NCI-H2171 (cell line): ENCODE results near the gene OR2C1.
A peak's percentile ranks its signal among the peaks of the same experiment; 100 is the strongest.

Source experiments
- DNase-seq: peaks from one replicate; lab custom pipeline; 2025; lab: John Stamatoyannopoulos, UW

OR2C1 gene

DNA sequence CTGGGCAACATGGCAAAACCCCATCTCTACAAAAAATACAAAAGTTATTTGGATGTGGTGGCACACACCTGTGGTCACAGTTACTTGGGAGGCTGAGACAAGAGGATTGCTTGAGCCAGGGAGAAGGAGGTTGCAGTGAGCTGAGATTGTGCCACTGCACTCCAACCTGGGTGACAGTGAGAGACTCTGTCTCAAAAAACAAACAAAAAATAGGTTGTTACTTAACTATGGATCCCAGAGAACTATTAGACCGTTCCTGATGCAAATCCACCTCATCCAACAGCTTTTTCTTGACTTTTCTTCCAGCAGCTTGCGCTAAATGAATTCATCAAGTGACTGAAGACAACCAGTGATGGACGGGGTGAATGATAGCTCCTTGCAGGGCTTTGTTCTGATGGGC, at the start of gene OR2C1:
Gene OR2C1, plus strand, starts transcription at position 301 of the 400 bp plus-strand sequence. Its CDS starts 52 bp downstream, at position 353.
- DNase-seq = no peak

DNA sequence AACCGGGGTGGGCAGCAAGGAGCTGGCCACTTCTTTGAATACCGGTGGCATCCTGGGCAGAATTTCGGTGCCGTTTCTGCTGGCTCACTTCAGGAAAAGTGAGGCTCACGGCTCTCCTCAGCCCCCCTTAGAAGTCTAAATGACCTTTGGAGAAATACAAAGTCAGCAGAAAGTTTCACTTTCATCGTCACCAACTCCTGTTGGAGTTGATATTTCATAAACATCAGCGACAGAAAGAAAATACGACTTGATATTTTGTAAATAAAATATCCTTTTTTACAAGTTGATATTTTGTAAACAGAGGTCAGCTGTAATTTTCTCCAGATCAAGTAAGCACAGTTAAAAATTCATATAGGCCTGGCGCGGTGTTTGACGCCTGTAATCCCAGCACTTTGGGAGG, 49.6 kb upstream of the OR2C1 start:
- DNase-seq = no peak

DNA sequence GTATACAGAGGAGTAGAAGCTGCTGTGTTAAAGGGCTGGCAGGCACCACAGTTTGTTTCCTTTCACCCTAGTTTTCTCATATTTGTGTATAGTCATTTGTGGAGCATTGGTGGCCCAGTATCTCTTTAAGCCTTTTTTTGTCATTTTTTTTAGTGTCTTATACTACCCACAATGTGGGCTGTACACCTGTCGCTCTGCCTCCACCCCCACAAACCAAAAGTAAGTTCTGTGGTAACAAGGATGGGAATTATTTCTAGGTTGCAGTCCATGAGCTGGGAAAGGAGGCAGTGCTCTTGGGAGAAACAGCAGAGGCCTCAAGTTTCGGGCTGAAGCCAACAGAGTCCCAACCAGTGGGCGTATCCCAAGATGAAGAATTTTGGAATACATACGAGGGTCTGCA, 44.2 kb upstream of the OR2C1 start:
- no peak for DNase-seq

DNA sequence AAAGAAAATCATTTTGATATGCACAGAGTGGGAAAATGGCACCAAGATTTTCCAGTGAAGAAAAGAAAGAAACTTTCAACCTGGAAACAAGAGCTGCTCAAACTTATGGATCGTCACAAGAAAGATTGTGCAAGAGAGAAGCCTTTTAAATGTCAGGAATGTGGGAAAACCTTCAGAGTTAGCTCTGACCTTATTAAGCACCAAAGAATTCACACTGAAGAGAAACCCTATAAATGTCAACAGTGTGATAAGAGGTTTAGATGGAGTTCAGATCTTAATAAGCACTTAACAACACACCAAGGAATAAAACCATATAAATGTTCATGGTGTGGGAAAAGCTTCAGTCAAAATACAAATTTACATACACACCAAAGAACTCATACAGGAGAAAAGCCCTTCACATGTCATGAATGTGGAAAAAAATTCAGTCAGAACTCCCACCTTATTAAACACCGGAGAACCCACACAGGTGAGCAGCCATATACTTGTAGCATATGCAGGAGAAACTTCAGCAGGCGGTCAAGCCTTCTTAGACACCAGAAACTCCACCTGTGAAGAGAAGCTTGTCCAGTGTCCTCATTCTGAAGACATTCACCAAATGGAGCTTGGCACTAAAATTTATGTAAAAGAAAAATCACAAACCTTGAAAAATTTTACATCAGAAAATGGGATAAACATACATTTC, 38.2 kb upstream of the OR2C1 start:
- no peak for DNase-seq

DNA sequence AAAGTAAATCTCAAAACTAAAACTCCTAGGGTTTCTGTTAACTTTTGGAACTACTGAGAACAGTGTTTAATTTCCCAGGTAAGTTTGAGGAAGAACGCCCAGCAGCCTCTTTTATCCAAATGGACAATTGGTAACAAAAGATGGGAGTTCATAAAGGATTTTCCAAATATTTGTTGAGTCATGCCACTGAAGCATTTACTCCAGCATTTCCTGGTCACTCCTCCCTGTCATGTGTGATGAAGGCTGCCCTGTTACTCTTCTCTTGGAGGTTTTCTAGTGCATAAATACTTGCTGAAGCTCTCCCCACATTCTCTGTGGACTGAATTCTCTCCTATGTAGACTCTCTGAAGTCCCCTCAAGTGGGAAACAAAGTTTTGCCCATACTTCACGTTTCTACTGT, 33.9 kb upstream of the OR2C1 start:
- no peak for DNase-seq

DNA sequence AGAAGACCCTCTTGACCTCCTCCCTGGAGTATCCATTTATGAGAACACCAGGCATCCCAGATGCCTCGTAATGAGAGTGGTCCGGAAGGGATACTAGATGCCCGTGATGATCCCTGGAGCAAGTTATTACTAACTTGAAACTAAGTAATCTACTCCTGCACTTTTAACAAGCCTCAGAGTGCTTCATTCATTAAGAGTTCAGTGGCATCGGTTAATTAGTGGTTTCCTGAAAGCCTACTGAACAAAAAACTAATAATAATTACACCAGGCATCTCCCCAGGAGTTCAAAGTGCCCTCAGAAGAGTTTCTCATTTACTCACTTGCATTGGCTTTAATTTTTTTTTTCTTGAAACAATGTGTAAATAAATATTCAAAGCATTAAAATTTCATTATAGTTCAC, 28.2 kb upstream of the OR2C1 start:
- DNase-seq = no peak

DNA sequence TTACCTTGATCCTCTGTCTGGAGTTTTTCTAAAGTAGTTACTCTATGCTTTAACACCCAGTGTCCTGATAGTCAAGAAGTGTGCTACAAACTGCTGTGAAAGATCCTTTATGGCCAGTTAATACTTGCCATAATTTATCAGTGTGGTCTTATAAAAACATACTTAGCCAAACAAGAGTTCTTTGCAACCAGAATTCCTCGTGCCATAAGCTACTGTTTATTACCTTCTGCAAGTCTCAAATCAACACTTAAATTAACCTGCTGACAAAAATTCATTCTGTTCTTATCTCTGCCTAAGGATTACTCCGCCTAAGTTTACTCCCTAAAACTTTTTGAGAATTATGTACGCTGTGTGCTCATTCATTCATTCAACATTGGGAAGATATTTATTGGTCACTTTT, 27.6 kb upstream of the OR2C1 start:
- no peak for DNase-seq

DNA sequence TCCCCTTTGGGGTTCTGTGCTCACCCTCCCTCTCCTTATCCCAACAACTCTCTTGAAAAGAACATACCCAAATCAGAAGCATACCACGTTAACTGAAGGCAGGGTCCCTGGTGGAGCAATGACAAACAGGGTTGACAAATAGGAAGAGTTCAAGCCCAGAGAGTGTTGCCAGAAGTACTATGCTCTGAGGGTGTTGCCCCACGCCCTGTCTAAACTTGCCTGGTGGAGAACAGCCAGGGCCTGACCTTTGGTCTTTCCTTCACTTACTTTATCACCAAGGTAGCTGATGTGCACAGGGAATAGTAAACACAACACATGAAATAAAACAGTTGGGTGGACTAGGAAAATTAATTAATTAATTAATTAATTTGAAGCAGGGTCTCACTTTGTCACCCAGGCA, 27.0 kb upstream of the OR2C1 start:
- no peak for DNase-seq

DNA sequence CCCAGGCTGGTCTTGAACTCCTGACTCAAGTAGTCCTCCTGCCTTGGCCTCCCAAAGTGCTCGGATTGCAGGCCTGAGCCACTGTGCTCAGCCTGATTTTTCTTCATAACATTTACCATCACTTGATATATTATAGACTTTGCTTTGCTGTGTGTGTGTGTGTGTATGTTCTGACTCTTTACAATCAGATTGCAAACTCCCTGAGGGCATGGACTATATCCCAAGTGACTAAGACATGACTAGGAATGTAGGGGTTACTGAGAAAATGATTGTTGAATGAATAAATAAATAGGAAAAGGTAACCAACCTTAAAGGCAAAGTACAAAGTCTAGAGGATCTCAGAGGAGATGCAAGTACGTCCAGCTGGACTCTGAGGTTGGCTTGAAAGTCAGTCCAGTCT, 9.6 kb upstream of the OR2C1 start:
- DNase-seq = no peak

DNA sequence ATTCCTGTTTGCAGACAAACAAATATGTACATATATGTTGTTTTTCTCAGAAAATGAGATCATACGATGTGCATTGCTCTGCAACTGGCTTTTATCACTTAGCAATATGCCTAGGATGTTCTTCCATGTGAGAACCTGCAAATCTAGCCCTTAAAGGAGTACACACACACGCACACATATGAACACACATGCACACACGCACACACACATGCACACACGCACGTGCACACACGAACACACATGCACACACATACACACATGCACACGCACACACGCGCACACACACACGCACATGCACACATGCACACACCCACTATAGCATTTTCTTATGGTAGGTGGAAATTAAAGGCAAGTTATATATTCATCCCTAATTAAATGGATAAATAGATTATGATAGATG, 8.1 kb upstream of the OR2C1 start:
- DNase-seq = no peak

DNA sequence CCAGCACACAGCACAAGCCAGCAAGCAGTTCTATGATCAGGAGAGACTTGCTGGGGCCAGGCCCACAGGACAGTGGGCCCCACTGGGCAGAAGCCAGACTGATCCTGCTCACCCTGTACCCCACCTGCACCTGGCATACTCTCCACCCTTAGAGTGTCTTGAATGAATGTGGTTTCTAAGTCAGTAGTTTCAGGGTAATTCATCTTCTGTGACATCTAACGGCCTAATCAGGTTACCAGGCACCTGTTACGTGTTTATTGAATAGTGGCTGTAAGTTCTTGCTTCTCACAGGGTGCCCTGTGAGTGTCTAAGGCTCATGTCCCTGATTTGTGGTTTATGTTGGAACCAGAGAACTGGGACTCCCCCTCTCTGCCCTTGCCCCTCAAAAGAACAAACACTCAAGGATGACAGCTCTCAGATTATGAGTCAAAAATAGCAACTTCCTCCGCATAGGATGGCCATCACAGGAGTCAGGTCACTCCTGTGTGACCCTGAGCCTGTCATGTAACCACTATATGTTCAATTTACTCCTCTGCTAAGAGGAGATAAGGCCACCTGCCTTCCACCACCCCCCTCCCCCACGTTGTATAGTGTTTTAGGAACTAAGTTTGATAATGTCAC, 7.0 kb upstream of the OR2C1 start:
- DNase-seq = no peak

DNA sequence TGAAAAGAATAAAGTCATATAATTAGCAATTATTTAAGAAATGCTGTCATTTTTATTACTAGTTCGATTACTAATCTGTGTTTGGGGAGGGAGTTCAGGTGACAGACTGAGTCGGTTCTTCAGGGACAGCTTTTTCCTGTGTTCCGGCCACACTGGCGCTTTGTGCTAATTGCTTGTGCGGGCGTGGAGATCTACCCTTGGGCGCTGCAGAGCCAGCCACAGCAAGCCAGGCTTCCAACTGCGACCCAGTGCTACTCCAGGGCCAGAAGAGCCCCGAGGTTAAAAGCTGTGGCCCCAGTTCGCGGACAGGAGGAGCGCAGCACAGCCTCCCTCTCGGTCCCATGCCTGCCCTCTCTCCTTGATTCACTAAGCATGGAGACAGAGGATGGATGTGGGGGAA, 6.5 kb upstream of the OR2C1 start:
- DNase-seq = no peak

DNA sequence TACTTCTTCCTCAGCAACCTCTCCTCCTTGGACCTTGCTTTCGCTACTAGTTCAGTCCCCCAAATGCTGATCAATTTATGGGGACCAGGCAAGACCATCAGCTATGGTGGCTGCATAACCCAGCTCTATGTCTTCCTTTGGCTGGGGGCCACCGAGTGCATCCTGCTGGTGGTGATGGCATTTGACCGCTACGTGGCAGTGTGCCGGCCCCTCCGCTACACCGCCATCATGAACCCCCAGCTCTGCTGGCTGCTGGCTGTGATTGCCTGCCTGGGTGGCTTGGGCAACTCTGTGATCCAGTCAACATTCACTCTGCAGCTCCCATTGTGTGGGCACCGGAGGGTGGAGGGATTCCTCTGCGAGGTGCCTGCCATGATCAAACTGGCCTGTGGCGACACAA, 429 bp downstream of the OR2C1 start:
- DNase-seq = no peak

DNA sequence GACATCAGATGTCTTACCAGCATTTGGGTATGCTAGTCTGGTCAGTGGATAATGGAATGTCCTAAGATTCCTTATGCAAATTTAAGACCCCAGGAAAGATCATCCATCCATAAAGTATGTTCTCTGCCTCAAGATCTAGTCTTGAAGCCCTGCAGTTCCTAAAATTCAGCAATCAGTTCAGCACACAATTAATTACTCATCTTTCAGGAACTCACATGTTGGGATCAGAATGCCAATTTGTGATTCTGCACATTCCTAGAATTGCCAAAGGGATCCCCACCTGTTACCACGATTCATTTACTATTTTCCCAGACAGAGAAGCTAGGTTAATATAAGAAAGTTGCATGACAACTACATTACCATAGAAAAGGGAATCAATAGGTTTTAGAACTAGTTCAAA, 3.2 kb downstream of the OR2C1 start:
- DNase-seq = no peak

DNA sequence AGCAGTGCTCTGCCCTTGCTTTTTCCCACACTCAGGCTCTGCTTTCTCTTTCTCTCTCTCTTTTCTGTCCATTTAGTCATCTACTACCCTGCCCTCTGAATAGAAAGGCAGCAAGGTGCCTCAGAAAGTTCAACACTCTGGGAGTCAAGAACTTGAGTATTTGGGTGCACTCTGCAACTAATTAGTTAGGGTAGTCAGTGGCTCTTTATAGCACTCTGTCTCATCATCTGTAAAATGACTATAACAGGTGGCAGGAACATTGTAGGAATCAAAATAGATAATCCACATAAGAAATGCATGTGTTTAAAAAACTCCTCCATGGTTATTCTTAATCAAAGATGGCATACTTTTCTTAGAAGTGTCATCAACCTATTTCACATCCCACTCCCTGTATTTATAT, 7.2 kb downstream of the OR2C1 start:
- no peak for DNase-seq

DNA sequence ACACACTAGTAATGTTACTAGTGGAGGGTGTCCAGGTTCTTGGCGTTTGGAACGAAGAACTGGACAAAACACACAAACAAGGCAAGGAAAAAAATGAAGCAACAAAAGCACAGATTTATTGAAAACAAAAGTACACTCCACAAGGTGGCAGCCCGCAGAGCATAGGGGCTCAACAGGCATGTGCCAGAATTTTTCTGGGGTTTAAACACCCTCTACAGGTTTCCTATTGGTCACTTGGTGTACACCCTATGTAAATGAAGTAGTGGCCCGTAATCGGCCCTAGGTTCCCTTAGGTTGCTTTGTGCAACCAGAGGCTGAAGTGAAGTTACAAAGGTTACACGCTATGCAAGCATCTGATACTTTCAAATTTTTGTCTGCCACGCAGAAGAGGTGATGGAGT, 8.1 kb downstream of the OR2C1 start:
- DNase-seq = no peak

DNA sequence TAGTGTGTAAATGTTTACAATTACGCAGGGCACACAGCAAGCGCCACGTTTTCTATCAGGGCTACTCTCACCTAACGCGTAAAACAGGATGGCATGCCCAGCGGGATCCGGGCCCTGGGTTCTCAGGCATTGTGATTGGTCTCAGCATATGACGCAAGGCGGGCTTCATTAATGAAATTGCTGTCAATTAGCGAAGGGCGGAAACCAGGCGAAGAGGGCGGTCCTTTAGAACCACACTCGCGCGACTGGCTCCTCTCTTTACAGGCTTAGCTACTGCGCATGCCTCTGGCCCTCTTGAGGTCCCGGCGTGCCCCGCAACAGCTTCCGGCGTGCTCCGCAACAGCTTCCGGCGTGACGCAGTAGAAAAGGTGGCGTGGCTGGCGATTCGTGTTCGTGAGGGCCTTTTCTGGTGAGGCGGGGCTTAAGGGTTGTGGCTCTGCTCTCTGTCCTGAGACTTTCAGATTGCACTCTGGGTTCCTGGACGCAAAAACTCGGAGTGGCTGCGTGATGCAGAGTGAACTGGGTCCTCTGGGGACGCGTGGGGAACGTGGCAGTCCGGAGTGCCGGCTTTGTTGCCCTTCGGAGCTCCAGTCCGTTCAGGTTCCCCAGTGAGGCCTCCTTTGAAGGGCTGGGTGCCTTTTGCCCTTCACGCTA, 9.2 kb downstream of the OR2C1 start:
- peak; percentile 93 for DNase-seq

DNA sequence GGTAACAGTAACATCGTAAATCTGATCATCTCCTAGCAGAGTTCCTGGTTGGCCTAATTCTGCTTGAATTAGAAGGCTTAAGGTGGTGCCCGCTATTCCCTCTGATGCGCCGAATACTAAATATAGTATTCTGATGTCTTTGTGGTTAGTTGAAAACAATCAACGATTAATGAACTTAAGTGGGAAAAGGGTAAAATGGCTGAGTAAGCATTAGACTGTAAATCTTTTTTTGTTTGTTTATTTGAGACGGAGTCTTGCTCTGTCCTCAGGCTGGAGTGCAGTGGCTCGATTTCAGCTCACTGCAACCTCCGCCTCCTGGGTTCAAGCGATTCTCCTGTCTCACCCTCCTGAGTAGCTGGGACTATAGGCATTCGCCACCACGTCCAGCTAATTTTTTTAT, 13.4 kb downstream of the OR2C1 start:
- DNase-seq = no peak

DNA sequence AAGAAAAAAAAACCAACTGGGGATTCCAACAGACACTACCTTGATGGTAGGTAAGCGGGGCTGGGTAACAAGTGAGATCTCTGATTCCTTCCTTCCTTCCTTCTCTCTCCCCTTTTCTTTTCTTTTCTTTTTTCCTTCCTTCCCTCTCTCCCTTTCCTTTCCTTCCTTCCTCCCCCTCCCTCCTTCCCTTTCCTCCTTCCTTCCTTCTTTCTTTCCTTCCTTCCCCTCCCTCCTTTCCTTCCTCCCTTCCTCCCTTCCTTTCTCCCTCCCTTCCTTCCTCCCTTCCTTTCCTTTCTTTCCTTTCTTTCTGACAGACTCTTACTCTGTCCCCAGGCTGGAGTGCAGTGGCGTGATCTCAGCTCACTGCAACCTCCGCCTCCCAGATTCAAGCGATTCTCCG, 20.0 kb downstream of the OR2C1 start:
- DNase-seq = no peak

DNA sequence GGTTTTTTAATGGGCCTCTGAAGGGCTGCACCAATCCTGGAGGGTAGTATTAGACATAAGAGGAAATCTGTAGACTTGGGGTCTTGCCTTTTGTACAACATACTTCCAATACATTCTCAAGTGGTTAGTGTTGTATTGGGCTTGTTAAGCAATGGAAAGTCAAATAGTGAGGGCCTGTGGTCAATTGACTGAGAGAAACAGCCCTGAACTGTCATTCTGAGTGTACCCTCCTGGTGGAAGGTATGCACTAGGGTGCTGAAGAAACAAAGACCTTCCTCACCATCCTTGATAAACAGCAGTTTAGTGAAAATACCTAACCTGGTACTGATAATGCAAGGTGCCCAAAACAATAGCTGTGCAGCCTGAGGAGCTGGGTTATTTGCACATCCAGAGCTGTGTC, 22.2 kb downstream of the OR2C1 start:
- no peak for DNase-seq

DNA sequence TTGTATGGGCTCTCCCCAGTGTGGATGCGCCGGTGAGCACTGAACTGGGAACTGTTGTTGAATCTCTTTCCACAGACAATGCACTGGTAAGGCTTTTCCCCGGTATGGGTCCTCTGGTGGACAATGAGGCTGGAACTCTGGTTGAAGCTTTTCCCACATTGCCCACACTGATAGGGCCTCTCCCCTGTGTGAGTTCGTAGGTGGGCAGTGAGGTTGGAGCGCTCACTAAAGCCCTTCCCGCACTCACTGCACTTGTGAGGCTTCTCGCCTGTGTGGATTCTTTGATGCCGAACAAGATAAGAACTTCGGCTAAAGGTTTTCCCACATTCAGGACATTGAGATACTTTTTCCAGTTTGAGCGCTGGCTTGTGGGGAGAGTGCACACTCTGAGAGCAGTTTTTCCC, 27.4 kb downstream of the OR2C1 start:
- no peak for DNase-seq

DNA sequence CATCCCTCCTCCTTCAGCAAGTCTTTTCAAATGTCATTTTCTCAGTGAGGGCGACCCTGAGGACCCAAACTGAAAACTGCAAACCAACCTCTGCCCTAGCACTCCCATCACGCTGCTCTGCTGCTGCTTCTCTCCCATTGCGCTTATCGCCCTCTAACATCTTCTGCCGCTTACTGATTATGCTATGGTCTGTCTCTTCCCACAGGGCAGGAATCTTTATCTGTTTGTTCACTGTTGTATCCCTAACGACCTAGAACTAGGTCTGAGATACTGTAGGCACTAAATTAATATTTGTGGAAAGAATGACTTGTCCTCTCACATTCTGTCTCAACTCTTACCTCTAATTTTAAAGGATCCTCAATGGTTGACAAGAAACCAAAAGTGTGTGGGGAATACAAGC, 32.6 kb downstream of the OR2C1 start:
- DNase-seq = no peak

DNA sequence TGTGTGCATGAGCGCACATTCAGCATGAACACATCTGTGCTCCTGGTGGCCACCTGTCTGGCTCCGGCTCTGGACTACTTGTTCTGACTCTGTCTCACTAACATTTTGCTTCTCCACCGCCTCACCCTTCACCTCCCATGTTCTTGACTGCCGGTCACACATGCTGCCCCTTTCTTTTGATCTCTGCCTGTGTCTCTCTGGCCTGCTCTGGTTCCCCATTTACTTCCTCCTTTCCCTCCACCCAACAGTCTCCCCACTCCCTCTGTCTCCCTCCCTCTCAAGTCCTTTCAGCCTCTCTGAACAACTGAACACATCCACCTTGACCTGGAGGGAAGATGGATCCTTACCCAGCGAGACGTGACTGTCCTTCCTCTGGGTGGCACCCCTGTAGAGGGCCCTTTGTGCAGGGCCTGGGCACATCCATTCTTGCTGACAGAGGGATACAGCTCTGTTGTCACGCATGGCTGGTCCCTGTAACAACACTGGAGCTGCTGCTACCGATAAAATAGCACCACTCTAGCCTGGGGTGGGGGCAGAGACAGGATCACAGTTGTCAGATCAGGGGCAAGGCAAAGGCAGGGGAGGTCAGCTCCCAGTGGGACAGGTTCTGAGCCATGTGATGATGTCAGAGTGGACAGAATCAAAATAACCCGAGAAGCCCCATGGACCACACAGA, 34.1 kb downstream of the OR2C1 start:
- no peak for DNase-seq
